ENCODE data around the gene AACS.

AACS gene

GRCh38 chr12:125187148-125187745, 122.0 kb downstream of the AACS start:
- DNase-seq: no peak

GRCh38 chr12:125187780-125188741, 122.8 kb downstream of the AACS start:
- DNase-seq: no peak

DNA sequence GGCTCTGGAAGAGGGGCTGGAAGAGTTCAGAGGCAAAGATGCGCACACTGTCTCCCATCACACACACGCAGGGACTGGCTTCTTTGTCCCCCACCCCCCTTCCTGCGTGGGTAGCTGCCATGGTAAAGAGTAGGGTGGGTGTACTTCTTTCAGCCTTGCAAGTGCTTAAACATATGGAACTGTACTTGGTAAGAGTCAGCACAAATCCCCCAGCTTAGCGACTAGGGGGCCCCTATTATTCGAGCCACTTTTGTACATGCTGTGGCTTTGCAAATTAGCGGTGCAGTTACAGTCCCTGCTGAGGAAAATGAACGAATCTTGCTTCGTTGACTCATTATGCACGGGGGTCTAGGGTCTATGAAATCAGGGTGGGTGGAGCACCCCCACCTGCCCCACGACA, 123.8 kb downstream of the AACS start:
- no peak for DNase-seq

DNA sequence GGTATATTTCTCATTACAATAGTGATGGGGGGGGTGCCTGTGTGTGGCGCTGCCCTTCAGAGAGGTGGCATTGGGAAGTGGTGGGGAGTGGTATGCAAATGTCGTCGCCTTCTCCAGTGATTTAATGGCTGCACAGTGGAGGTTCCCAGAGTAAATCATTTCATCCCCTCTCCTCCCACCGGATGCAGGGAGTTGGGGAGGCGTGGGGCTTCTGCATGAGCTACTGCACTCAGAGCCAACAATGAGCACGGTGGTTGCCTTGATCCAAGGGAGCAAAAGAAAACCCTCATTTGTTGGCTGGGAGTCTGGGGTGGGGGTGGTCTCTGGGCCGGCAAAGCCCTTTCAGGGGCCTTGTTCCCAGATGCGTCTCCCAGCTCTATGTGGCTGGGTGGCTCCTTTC, 124.3 kb downstream of the AACS start:
- DNase-seq: no peak

GRCh38 chr12:125191361-125192087, 126.3 kb downstream of the AACS start:
- DNase-seq: no peak

DNA sequence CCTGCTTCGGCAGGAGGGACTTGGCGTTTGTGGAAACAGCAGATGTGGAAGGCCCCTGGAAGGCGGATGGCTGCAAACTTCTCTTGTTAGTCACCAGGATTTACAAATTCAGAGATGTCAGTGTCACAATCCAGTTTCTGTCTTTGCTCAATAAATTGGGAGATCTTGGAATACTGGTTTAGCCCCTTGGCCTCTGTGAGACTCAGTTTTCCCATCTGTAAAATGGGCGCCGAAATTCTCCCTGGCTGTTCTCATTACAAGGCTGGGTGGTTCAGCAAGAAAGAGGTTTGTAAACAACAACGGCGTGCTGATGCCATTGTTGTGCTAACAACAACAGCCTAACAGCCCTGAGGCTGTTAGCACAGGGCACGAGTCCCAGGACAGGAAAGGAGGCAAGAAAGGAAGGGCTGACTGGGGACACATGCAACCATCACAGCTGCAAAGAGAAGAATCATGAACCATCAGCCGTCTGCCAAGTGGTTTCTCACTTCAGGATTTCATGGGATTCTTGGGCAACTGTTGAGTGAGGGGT, 127.5 kb downstream of the AACS start:
- no peak for DNase-seq

Data from NCI-H226 (cell line).